HUDEP-2 (cell line): ENCODE data around the gene WNT7B.
"Not testable (repeated sequence)": the region's sequence is repeated elsewhere in the genome, so short reads cannot be mapped to it uniquely, and the experiment has no call there.

ENCODE experiments used
- DNase-seq, 76 experiments: peaks; one replicate each; lab custom pipeline; 2025; ENCODE audit not compliant: unreplicated experiment in 76 of 76; lab: John Stamatoyannopoulos, UW

The WNT7B gene

DNA sequence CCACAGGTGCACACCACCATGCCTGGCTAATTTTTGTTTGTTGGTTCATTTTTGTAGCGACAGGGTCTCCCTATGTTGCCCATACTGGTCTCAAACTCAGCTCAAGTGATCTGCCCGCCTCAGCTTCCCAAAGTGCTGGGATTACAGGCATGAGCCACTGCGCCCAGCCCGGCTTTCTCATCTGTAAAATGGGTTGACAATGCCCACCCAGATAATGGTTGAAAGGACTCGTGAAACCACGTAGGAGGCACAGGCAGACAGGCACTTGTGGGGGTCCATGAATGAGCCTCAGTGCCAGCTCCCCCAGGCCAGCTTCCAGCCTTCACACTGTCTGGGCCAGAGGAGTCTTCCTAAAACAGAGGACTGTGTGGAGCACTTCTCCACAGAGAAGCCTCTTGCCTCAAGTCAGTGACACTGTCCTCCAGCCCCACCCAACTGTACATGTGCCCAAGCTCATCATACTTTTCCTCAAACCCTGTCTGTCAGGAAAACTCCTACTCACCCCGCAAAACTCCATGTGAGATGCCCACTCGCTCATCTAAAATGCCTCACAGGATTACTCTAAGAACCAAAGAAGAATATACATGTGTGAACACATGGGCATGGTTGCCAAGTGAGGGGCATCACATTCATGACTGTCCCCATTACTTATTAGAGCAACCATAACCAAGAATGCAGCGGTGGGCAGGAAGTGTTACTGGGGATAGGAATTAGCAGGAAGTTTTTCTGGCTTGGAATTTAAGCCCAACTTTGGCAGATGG is 32.1 kb upstream of the WNT7B start:
- DNase-seq = no peak

DNA sequence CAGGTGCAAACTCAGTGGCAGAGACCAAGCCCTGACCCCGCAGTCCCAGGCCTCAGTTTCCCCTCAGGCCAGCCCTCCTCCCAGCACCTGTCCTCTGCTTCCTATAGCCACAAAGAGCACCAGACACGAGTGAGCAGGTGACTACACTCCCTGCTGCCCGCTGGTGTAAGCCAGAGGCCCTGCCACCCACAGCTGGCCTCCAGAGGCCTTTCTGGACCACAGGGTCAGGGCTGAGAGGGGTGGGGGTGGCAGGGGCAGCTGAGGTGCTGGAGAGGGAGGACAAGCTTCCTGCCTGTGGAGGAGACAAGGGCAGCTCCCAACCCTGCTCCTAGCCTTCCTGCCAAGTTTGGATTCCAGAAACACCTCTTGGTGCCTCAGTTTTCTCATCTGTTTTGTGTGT is 31.3 kb upstream of the WNT7B start:
- DNase-seq = no peak

DNA sequence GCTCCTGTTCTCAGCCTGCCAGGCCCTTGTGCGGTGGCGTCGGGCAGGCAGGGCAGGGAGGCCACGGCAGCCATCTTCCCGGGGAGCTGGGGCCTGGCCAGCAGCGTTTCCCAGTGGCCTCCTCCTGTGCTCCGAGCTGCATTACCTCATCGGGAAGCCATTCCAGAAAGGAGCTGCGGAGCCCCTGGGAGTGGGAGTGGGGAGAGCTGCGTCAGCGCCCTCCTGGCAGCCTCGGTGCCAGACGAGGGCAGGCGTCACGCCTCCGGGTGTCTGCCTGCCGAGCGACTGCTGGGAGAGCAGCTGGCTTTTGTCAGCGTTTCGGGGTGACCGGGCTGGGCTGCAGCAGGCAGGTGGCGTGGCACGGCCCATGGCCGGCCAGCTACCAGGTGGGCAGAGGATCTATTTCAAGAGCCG is 30.9 kb upstream of the WNT7B start:
- no peak for DNase-seq

- DNase-seq = peak in 1 of 76 experiments; percentile 3
Measured at GRCh38 chr22:46007003-46007847, 30.3 kb upstream of the WNT7B start.

- DNase-seq = peak in 70 of 76 experiments; percentile 6 to 84 (median 62)
Measured at GRCh38 chr22:46006379-46007002, 29.5 kb upstream of the WNT7B start.

GRCh38 chr22:46005116-46005705 is 28.2 kb upstream of the WNT7B start:
- not testable (repeated sequence) for DNase-seq

DNA sequence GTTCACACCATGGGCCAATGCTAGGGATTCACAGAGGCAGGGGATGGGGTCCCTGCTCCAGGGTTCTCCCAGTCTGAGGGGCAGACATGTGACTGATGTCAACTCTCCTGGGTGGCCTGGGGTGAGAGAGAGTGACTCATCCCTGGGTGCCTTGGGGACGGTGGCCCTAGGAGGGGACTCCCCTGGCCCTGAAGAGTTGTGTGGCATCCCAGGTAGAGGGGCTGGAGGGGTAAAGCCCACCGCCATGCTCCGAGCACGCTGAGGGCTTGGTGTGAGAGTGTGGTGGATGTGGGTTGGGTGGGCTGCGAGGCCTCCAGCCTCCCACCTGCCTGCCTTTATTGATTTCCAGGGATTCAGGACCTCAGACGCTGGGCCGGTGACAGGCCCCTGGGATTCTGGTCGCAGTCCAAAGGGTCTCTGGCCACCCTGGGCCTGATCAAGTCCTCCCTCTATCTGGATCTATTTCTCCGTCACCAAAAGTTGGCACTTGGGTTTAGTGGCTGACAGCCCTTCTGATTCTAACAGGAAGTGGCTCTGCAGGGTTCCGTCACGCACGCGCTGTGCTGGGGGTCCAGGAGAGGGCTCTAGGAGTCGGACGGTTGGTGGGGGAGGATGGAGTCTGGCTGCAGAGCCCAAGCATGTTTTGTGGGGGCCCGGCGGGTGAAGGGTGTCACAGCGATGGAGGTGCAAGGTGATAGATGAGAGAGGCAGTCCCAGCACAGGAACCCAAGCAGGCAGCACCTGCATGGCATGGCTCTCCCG is 27.3 kb upstream of the WNT7B start:
- DNase-seq = no peak

GRCh38 chr22:46003271-46004091 is 26.5 kb upstream of the WNT7B start:
- no peak for DNase-seq

DNA sequence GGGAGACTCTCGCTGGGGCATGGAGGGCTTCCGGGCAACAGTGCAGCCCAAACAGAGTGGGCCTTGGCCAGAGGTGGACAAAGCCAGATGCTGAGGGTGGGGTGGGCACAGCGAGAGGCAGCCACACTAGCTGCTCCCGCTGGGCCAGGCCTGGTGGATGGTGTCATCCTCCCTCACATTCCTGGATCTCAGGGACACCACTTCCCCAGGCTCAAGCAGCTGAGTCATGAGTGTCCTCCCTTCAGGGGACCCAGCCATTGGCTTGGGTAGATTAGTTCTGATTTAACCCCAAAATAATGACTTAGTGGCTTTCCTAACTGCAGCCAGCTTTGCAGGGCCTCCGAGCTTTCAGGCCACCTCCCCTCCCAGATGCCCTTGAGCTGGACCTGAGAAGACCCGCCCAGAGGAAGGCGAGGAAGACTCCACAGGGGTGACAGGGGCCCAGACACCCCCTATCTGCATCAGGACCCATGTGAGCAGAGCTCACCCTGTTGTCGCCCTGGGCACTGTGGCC is 25.9 kb upstream of the WNT7B start:
- DNase-seq = no peak

DNA sequence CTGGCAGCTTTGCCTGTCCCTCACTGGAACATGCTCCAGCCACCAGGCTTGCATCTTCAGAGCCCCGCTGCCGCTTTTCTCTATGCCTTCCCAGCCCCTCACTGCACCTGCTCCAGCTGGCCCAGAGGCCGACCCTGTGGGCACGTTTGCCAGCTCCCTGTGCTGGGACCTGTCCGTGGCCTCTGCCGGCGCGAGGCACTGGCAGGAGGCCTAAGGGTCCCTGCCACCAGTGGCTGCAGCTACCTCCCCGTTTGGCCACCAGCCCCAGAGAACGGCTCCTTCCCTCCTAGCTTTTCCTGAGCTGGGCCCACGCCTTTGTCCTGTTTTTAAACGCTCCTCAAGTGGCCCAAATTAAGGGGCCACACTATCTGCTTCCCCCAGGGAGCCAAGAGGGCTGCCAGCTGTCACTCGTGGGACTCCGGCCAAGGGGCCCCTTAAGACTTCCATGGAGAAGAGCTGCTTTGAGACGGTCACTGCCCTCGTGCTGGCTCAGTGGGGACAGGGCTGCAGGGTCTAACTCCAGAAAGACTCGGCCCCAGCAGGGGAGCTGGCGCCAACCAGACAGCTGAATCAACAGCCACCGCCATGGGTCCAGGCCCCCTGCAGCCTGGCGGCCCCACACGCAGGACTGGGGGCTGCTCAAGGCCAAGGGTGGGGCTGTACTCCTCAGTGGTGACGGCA is 24.6 kb upstream of the WNT7B start:
- DNase-seq = no peak

DNA sequence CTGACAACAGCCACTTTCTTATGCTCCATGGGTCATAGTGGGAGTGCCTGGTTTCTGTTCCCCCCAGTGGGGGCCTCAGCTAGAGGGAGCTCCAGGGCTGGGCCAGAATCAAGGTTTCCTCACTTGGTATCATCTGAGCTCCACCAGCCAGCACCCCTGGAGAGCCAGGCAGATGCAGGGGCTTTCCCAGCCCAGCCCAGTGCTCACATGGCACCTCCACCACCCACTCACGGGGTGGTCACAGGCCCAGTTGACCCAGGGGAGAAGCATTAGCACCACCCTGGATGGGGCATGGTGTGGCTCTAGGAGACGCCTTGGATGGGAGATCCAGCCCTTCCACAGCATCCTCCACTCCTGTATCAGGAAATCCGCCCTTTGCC is 24.1 kb upstream of the WNT7B start:
- DNase-seq = no peak

GRCh38 chr22:46000081-46001027 is 23.4 kb upstream of the WNT7B start:
- DNase-seq = no peak

DNA sequence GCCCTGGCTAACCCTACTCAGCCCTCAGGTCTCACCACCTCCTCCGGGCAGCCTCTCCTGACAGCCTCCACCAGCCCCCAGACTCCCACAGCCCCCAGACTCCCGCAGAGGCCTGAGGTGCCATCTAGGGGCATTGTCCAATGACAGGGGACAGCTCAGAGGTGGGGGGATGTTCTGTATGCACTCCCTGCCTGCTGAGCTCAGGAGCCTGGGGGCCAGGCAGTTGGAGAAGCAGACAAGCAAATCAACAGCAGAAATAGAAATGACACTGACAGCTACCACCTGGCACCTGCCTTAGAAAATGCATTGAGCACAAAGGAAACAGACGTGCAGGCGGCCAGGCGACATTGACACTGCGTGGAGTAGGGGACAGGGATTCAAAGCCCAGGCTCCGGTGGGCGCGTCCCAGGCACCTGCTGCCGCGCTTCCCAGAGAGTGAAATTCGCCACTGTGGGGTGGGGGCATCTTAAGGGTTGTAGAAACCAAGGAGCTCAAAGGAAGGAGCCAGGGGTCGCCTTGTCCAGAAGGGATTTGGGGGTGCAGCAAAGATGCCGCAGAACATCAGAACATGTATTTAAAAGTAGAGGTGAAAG is 22.5 kb upstream of the WNT7B start:
- no peak for DNase-seq

DNA sequence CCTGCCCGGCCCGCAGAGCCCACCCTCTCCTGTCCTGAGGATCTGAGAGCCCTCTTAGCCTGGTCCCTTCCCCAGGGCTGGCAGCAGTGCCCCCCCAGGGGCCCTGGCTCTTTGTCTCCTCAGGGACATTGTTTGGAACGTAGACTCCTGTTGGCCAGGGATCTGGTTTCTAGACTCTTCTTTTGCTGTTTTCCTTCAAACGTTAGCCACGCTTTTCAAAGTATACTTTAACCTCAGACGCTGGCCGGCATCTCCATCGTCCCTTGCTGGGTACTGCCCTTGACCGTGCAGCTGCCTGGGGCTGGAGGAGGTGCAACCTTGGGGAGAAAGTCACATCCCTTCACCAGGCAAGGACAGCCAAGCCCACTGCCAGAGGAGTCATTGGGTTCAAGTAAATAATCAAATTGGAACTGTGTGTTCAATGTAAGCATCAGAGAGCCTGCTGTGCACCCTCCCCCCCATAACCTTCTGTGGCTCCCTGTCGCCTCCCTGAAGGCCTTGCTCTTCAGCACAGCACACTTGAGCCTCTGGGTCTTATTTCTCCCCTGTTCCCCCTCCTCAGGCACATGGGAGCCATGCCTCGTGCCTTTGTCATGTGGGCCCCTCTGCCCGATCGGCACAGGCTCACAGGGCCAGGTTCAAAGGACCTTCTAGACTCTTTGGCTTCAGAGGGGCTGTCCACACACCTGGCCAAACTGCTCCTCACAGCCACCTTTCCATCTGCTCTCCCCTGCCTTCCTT is 21.8 kb upstream of the WNT7B start:
- DNase-seq = no peak

- no peak for DNase-seq
Measured at GRCh38 chr22:45997777-45998637, 21.0 kb upstream of the WNT7B start.
